GM19193 (cell line): Measurements from ENCODE around the gene AARS2.

ENCODE experiments used
- POLR2A ChIP-seq: IDR thresholded peaks from 4 replicates; pipeline ENCODE4 v1.6.1; 2011; ENCODE audit not compliant: insufficient read depth, insufficient read length; ENCODE audit errors: extremely low read depth

AARS2 gene

DNA sequence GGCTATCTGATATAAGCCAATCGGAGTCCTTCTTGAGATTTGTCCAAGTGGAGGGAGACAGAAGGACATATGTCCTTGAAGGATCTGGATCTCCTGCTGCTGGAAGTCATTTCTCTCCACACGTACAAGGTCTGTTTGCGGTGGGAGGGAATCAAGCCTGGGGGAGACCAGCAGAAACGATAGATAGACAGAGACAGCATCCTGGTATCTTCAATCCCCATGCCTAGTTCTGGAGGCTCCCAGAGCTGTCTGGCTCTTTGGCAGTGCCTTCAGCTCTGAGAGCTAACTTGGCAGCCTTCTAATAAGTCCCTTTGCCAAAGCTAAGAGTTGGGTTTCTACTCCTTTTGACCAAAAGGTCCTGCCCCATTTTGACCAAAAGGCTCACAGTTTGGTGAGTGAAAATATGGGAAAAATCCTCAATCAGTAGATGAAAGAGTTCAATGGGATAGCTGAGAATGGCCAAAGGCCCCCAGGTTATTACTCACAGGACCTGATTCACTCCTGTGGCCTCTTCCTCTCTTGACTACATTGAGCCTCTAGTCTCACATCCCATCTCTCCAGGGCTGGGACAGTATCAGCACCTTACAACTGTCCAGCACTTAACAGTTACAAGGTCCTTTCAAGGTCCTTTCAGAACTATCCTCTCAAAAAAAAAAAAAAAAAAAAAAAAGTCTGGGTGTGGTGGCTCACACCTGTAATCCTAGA lies 20.3 kb downstream of the AARS2 start:
- TF ChIP-seq POLR2A: no peak

DNA sequence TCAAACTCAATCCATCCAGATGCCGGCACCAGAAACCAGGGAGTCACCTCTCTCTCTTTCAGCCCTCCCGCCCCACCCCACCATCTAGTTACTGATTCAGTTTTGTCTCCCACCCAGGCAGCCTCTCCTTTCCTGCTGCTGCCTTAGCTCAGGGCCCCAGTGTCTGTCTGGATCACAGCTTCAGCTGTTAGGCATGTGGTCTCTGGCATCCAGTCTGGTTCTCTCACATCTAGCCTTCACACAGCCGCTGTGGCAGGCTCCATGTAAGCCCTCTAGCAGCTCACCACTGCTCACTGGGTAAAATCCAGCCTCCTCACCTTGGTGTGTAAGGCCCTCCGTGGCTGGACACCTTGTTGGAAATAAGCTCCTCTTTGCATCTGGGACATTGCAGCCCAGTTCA lies 21.3 kb downstream of the AARS2 start:
- no peak for TF ChIP-seq POLR2A

DNA sequence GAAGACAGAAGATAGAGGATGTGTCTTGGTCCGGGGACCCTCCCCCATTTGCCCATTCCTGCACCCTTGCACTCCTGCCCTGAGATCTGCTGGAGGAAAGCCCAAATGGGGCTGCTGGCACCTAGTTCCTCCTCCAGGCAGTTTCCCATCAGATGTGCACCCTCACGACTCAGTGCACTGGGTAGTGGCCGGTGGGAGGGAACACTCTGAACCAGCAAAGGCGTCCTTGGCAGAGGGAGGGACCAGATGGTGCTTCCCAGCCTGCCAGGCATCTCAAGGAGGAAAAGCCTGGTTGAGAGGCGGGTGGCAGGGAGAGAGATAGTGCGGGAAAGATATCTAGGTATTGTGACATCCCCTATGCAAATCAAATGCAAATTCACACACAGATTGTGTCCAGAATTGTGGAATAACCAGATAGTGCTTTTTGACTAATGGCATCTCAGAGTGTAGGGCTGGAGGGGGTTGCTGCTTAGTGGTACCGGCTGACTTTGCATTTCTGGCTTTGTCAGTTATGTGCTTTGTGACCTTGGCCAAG lies 23.4 kb downstream of the AARS2 start:
- TF ChIP-seq POLR2A: no peak

DNA sequence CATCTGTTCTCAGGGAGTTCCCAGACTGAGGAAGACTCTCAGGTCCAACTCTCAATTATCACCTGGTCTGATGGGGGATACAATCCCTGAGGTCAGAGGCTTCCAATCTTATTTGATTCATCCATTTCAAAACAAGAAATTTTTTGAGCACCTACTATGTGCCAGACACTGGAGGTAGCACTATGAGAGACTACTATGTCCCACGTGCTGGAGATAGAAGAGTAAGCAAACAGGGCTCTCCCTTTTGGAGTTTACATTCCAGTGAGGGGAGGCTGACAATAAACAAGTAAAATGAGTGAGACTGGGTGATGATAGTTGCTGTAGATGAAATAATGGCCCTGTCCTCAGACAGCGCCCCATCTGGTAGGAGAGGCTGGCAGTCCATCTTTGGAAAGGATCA lies 26.4 kb downstream of the AARS2 start:
- TF ChIP-seq POLR2A: no peak

DNA sequence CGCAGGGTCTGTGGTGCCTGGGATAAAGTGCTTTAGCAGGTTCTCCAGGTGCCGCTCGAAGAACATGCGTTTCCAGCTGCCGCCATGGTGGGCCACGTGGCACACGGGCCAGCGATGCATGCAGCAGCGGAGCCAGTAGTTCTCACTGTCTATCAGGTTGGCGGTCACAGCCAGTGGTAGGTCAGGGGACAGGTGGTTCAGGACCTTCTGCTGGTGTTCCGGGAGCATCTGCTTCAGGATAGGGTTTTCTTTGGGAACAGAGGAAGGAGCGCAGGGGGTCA lies 26.9 kb downstream of the AARS2 start:
- TF ChIP-seq POLR2A: no peak

DNA sequence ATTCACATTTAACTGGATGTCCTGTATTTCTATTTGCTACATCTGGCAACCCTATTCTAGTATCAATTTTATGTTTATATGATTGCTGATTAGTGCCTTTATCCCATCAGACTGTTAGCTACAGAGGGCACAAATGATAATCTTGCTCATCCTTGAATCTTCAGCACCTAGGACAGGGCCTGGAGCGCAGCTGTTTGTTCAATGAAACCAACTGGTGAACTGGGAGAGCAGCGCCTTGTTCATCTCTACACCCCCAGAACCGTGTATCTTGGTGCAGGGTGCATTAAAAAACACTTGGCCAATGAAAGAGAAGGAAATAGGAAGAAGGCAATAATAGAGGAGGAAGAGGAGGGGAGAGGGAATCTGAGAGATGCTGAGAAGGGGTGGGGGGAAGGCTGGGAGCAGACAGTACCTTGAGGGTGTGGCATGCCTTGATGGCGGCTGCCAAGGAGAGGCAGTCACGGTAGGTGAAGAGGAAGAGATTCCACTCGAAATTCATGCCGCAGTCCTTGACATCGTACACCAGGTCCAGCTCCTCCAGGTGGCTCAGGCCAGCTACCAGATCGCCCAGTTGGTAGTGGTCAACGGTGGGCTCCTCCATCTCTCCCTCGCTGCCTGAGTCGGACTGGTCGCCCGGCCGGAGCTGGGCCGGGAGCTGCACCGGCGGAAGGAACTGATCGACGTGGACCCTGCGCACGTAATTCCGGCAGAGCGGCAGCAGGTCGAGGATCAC lies 27.4 kb downstream of the AARS2 start:
- no peak for TF ChIP-seq POLR2A

DNA sequence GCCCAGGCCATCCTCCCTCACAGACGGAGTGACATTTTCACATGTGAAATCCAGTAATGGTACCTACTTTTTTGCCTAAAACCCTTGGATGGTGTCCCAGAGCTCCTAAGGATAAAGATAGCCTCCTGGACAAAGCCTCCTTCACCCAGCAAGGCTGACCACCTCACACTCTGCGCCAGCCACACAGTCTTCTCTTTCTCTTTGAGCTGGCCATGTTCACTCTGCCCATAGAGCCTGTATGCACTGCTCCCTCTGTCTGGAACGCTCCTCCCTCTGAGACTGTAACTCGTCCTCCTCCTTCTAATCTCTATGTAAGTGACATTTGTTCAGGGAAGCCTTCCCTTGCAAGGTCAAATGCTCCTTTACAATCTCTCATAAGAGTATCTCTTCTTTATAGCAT lies 28.3 kb downstream of the AARS2 start:
- TF ChIP-seq POLR2A: no peak

DNA sequence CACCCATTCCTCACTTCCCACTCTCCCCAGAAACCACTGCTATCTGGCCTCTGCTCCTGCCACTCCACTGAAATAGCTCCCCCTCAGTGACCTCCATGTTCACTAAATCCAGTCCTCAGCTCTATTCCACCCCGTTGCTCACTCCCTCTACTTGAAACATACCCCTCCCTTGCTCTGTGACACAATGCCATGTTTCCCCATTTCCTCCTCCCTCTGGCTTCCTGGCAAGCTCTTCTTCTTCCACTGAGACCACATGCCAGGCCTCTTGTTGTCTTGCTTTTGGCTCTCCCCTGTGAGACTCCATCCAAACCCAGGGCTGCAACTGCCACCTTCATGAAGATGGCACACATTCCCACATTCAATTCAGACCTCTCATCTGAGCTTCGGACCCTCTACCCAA lies 29.0 kb downstream of the AARS2 start:
- no peak for TF ChIP-seq POLR2A

DNA sequence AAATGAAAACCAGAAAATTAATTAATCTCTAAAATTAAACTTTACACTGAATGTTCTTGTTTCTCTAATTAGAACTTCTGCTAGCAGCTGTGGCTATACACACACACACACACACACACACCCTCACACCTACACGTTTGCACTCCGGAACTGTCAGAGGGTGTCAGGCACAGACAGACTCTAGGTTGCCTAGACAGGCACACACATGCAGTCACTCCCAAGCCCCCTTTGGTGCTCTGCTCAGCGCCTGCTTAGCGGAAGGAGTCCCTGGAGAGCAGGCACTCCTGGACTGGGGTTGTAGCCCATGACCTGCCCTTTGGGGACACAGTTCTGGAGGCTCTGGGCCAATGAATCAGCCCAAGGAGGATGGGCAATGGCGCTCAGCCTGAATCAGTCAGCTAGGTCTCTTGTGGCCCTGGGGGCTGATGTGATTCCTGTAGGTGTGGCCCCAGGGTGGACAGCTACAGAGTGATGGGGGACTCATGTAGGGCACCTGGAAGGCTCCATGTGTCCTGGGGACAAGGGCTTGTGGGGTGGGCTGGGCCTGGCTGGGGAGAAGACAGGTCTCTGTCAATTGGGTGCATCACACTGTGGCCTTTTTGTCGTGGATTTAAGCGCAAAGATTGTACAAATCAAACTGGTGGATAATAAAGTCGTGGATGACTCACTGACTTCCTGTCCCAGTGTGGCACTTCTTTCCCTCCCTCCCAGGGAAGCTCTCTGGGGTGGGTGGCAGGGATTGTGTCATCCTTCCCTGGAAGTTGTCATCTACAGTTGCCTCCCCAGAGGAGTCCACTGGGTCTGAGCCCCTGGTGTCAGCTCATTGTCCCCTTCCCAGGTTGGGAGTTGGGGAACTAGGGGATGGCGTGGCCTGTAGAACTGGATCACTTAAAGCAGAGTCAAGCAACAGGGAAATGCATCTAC lies 34.1 kb downstream of the AARS2 start:
- no peak for TF ChIP-seq POLR2A

DNA sequence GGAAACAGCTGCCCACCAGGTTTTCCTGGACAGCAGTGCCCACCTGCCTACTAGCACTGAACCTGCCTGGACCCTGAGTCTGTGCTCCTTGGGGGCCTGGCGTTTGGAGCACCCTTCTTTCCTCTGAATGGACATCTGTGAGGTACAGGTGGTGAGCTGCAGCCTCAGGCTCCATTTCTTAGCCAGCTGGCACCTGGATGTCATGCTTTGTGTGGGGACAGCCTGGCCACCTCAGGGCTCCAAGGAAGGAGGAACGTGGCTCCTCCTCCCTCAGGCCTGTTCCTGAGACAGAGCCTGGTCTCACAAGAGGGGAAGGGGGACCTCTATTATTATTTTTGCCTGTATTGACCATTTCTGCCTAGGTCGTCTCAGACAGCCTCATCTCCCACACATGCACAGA lies 34.8 kb downstream of the AARS2 start:
- TF ChIP-seq POLR2A: no peak

DNA sequence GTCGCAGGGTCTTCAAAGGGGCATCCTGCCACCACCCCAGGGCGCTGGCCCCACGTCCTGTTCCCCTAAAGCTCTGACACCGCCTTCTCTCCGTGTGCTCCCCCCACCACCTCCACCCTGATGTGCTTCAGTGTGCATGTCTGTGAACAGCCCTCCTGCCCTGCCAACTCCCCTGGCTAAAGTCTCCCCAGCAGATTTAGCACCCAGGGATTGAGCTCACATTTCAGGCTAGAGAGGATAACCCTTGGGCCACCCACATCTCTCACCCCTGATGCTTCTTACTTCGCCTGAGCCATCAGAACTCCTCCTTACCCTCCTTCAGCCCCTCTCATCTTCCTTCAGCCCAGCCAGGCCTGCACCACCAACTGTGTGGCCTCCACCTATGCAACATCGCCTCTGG lies 35.4 kb downstream of the AARS2 start:
- no peak for TF ChIP-seq POLR2A

DNA sequence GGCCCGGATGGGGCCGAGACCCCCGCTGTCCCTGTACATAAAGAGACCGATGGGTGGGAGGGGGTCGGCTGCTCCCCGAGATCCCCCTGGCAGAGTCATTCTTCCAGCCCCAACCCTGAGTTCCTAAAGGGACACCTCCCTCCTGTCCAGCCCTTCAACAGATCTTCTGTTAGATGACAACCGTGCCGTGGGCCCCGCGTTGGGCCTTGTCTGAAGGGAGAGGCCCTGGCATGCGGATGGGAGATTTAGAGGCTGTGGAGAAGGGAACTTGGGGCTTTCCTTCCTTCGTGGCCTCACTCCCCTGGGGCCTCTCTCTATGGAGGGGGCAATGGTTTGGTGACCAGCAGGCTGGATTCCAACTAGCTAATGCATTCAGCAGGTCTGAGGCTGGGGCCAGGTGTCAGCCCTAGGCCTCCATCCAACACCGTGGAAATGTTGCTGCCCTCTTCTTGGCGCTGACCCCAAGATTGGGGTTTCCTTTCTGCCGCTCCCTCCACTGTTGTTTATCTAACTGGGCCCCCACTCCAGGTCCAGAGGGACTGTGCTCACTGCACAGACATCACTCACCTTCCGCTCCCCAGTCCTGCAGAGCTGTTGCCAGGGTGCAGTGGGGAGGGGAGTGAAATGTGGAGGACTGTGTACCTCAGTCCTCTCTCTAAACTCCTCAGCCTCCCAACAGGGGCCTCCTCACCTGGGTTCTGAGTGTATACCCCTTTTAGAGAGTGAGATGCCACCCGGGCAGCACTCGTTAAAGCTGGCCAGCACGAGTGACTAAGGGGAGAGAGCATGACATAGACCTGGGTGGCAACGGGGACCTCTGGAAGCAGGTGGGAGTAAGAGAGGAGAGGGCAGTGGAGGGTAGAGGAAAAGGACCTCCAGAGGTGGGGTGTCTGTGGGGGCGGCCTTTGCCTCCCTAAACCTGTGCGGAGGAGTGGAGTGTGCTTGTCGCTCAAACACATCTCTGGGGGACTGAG lies 36.2 kb downstream of the AARS2 start:
- TF ChIP-seq POLR2A: no peak

DNA sequence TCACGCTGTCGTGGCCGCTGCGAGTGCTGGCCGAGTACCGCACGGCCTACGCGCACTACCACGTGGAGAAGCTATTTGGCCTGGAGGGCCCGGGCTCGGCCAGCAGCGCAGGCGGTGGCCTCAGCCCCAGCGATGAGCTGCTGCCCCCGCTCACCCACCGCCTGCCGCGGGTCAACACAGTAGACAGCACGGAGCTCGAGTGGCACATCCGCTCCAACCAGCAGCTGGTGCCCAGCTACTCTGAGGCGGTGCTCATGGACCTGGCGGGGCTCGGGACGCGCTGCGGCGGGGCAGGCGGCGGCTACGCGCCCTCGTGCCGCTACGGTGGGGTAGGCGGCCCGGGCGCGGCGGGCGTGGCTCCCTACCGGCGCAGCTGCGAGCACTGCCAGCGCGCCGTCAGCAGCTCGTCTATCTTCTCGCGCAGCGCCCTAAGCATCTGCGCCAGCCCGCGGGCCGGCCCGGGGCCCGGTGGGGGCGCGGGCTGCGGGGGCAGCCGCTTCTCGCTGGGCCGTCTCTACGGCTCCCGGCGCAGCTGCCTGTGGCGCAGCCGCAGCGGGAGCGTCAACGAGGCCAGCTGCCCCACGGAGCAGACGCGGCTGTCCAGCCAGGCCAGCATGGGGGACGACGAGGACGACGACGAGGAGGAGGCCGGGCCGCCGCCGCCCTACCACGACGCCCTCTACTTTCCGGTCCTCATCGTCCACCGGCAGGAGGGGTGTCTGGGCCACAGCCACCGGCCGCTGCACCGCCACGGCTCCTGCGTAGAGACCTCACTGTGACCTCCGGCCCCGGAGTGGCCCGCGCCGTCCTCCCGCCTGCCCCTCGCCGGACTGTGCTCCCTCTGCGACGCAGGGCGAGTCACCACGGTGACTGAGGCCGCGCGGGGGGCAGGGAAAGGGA lies 37.1 kb downstream of the AARS2 start:
- TF ChIP-seq POLR2A: no peak

DNA sequence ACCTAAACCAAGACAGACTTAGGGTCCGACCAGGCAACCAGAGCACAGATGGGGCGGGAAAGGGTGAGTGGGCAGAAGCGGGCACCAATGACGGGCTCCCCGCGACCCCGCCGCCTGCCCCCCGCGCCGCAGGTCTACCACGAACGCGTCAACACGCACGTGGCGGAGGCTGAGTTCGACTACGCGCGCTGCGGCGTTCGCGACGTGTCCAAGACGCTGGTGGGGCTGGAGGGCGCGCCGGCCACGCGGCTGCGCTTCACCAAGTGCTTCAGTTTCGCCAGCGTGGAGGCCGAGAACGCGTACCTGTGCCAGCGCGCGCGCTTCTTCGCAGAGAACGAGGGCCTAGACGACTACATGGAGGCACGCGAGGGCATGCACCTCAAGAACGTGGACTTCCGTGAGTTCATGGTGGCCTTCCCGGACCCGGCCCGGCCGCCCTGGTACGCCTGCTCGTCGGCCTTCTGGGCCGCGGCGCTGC lies 37.8 kb downstream of the AARS2 start:
- TF ChIP-seq POLR2A: no peak

DNA sequence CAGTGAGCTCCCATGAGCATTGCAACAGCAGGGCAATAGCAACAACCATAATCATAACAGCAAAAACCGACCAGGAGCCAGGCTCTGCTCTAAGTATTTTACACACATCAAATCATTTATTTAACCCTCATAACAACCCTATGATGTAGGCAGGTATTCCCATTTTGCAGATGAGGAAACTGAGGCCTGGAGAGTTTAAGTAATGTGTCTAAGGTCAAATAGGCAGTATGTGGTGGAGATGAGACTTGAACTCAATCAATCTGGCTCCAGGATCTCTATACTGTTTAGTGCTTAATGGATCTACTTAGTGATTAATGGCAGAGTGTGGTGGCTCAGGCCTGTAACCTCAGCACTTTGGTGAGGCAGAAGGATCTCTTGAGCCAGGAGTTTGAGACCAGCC lies 39.5 kb downstream of the AARS2 start:
- TF ChIP-seq POLR2A: no peak
